ENCODE measurements around the gene GDPD3. TPM values are rescaled to one million over a fixed set of nuclear protein-coding genes. Genes with fewer than 3 reads are reported as not detected.

GDPD3 gene
- total RNA-seq, 4 donors from 2014 or later = 0.66 to 3.7 (median 2.2) TPM

GRCh38 chr16:30069611-30070462, 43.5 kb downstream of the GDPD3 start:
- Histone ChIP-seq H3K4me3 (peak overlapping the region; percentile 15 to 33 (median 27)), H3K9me3 (no peaks in the 10 kb centered on the region), H3K27ac (replicated peaks in 1 of 4) (peak overlapping the region; percentile 98 to 100 (median 99)), H3K4me1 (peaks cover 40 to 58% (median 54%) of the 10 kb centered on the region in 4 donors), H3K27me3 (no peaks in the 10 kb centered on the region), H3K36me3 (peaks cover 55 to 74% (median 68%) of the 10 kb centered on the region in 4 donors)
- intact Hi-C loops (cut with DNase I) = no loop called here
- TF ChIP-seq POLR2AphosphoS5 (IDR thresholded peaks at IDR 0.05) = peak; percentile 33 to 60
- no peak for TF ChIP-seq POLR2A (IDR thresholded peaks at IDR 0.05; ENCODE audit: low read depth)
- TF ChIP-seq EP300 (IDR thresholded peaks at IDR 0.05) = no peak
- no peak for DNase-seq (ENCODE audit: extremely low spot score)
- WGBS = 56% methylated on average over 25 of the region's 31 CpGs

GRCh38 chr16:30068750-30069610, 44.4 kb downstream of the GDPD3 start:
- DNase-seq (ENCODE audit: extremely low spot score) = no peak
- Histone ChIP-seq H3K27me3 (no peaks in the 10 kb centered on the region), H3K27ac (replicated peaks in 1 of 4) (peak overlapping the region; percentile 98 to 100 (median 99)), H3K9me3 (no peaks in the 10 kb centered on the region), H3K4me1 (peaks cover 40 to 61% (median 56%) of the 10 kb centered on the region in 4 donors), H3K36me3 (peaks cover 55 to 73% (median 68%) of the 10 kb centered on the region in 4 donors), H3K4me3 (peak overlapping the region in 3 of 4 donors; percentile 24 to 99 (median 30))
- 71% methylated on average over 14 of the region's 17 CpGs for WGBS
- intact Hi-C loops (cut with DNase I) = no loop called here
- TF ChIP-seq POLR2A (IDR thresholded peaks at IDR 0.05; ENCODE audit: low read depth) (no peak), CTCF (IDR thresholded peaks at IDR 0.05) (peak in 1 of 3 experiments; percentile 45)

GRCh38 chr16:30068333-30068732, 45.0 kb downstream of the GDPD3 start:
- WGBS = 74% methylated on average over 8 of the region's 9 CpGs
- H3K4me3 ChIP-seq = peak overlapping the region in 2 of 4 donors; percentile 92 to 99
- DNase-seq (ENCODE audit: extremely low spot score) = no peak
- no peaks in the 10 kb centered on the region for H3K9me3 ChIP-seq
- peaks cover 45 to 67% (median 63%) of the 10 kb centered on the region in 4 donors for H3K4me1 ChIP-seq
- H3K36me3 ChIP-seq = peaks cover 55 to 67% (median 64%) of the 10 kb centered on the region in 4 donors
- peak overlapping the region; percentile 98 to 100 (median 99) for H3K27ac ChIP-seq (replicated peaks in 1 of 4)
- no peaks in the 10 kb centered on the region for H3K27me3 ChIP-seq
- TF ChIP-seq EP300 (IDR thresholded peaks at IDR 0.05) (no peak), CTCF (IDR thresholded peaks at IDR 0.05) (no peak), POLR2A (IDR thresholded peaks at IDR 0.05; ENCODE audit: low read depth) (no peak), POLR2AphosphoS5 (IDR thresholded peaks at IDR 0.05) (no peak)
- intact Hi-C loops (cut with DNase I) = no loop called here

- H3K4me1 ChIP-seq = peaks cover 51 to 75% (median 70%) of the 10 kb centered on the region in 4 donors
- peak overlapping the region; percentile 98 to 100 (median 99) for H3K27ac ChIP-seq (replicated peaks in 1 of 4)
- no peaks in the 10 kb centered on the region for H3K9me3 ChIP-seq
- H3K4me3 ChIP-seq = peak overlapping the region; percentile 75 to 99 (median 92)
- no peaks in the 10 kb centered on the region for H3K27me3 ChIP-seq
- TF ChIP-seq EP300 (IDR thresholded peaks at IDR 0.05) (no peak), CTCF (IDR thresholded peaks at IDR 0.05) (no peak)
- intact Hi-C loops (cut with DNase I) = no loop called here
- WGBS = 75% methylated on average over 6 of the region's 6 CpGs
- no peak for DNase-seq (ENCODE audit: extremely low spot score)
- peaks cover 48 to 59% (median 56%) of the 10 kb centered on the region in 4 donors for H3K36me3 ChIP-seq
Measured at GRCh38 chr16:30067584-30067916, 45.8 kb downstream of the GDPD3 start.

Measured in esophagus muscularis mucosa (tissue), 4 donors.